Keratinocyte (primary cell): ENCODE measurements around the gene WNK2.

Source experiments
- EZH2 ChIP-seq: IDR thresholded peaks from one replicate; pipeline ENCODE4 v1.6.1; 2012; ENCODE audit warnings: inconsistent platforms, mild to moderate bottlenecking, low read length, moderate library complexity
- TF ChIP-seq, protein P1 (sequence below), 3 experiments: IDR thresholded peaks in 1 of 3; conservative IDR thresholded peaks in 1 of 3; optimal IDR thresholded peaks in 1 of 3; 2 replicates in 2 of 3; 3 replicates in 1 of 3; pipeline versions ENCODE3 to v1.5.1; 2011; ENCODE audit warnings: low read length in 3 of 3, mild to moderate bottlenecking in 3 of 3, moderate library complexity in 2 of 3, control low read depth in 1 of 3, inconsistent platforms in 1 of 3; ENCODE audit not compliant: insufficient read depth in 2 of 3; ENCODE audit errors: extremely low read depth in 1 of 3

DNA sequence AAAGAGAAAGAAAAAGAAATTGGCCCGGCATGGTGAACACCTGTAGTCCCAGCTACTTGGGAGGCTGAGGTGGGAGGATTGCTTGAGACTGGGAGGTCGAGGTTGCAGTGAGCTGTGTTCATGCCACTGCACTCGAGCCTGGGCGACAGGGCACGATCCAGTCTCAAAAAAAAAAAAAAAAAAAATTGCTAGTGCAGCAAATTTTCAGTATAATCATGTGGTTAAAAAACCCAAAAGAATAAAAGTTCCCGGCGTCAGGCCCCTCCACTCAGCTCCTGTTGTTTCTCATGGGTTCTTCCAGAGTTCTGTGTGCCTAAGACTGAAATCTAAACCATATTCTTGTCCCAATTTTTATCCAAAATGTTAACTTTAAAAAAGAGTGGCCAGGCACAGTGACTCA lies 49.1 kb downstream of the WNK2 start:
- TF ChIP-seq, protein P1, sequence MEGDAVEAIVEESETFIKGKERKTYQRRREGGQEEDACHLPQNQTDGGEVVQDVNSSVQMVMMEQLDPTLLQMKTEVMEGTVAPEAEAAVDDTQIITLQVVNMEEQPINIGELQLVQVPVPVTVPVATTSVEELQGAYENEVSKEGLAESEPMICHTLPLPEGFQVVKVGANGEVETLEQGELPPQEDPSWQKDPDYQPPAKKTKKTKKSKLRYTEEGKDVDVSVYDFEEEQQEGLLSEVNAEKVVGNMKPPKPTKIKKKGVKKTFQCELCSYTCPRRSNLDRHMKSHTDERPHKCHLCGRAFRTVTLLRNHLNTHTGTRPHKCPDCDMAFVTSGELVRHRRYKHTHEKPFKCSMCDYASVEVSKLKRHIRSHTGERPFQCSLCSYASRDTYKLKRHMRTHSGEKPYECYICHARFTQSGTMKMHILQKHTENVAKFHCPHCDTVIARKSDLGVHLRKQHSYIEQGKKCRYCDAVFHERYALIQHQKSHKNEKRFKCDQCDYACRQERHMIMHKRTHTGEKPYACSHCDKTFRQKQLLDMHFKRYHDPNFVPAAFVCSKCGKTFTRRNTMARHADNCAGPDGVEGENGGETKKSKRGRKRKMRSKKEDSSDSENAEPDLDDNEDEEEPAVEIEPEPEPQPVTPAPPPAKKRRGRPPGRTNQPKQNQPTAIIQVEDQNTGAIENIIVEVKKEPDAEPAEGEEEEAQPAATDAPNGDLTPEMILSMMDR (optimal IDR thresholded peaks at IDR 0.05 in 1 of 3, IDR thresholded peaks at IDR 0.05 in 1 of 3, conservative IDR thresholded peaks at IDR 0.05 in 1 of 3; ENCODE audit: extremely low read depth in 1 of 3, insufficient read depth in 2 of 3, low read length in 3 of 3): no peak
- no peak for TF ChIP-seq EZH2
